IPS DF 19.7 (cell line): Measurements from ENCODE around the gene GRM8.

Experiments used
- DNase-seq: peaks from one replicate; pipeline ENCODE4 v3.0.0-alpha.2; 2013; ENCODE audit warnings: low read depth, low spot score

The GRM8 gene

GRCh38 chr7:126818393-126819196 lies 434.1 kb downstream of the GRM8 start:
- no peak for DNase-seq

GRCh38 chr7:126809188-126809587 lies 443.6 kb downstream of the GRM8 start:
- DNase-seq: no peak

GRCh38 chr7:126806614-126807013 lies 446.1 kb downstream of the GRM8 start:
- DNase-seq: no peak

GRCh38 chr7:126805351-126805750 lies 447.4 kb downstream of the GRM8 start:
- no peak for DNase-seq

- DNase-seq: no peak
Measured at GRCh38 chr7:126804604-126805003, 448.1 kb downstream of the GRM8 start.

GRCh38 chr7:126803990-126804389 lies 448.8 kb downstream of the GRM8 start:
- DNase-seq: no peak

- DNase-seq: peak; percentile 42
Measured at GRCh38 chr7:126803060-126803665, 449.6 kb downstream of the GRM8 start.

- no peak for DNase-seq
Measured at GRCh38 chr7:126801733-126802132, 451.0 kb downstream of the GRM8 start.

- no peak for DNase-seq
Measured at GRCh38 chr7:126799541-126799940, 453.2 kb downstream of the GRM8 start.

GRCh38 chr7:126792521-126792920 lies 460.2 kb downstream of the GRM8 start:
- DNase-seq: no peak

- no peak for DNase-seq
Measured at GRCh38 chr7:126791306-126791705, 461.4 kb downstream of the GRM8 start.

- no peak for DNase-seq
Measured at GRCh38 chr7:126790763-126791162, 462.0 kb downstream of the GRM8 start.

GRCh38 chr7:126783613-126784012 lies 469.1 kb downstream of the GRM8 start:
- DNase-seq: no peak

GRCh38 chr7:126780993-126781392 lies 471.7 kb downstream of the GRM8 start:
- DNase-seq: no peak

GRCh38 chr7:126778101-126778500 lies 474.6 kb downstream of the GRM8 start:
- DNase-seq: peak; percentile 2

- no peak for DNase-seq
Measured at GRCh38 chr7:126776498-126776897, 476.2 kb downstream of the GRM8 start.

- no peak for DNase-seq
Measured at GRCh38 chr7:126774077-126774476, 478.7 kb downstream of the GRM8 start.

GRCh38 chr7:126768836-126769235 lies 483.9 kb downstream of the GRM8 start:
- DNase-seq: no peak

GRCh38 chr7:126760914-126761577 lies 491.7 kb downstream of the GRM8 start:
- no peak for DNase-seq

- DNase-seq: no peak
Measured at GRCh38 chr7:126755381-126755780, 497.4 kb downstream of the GRM8 start.

- DNase-seq: no peak
Measured at GRCh38 chr7:126750207-126750911, 502.4 kb downstream of the GRM8 start.

- DNase-seq: no peak
Measured at GRCh38 chr7:126728967-126729366, 523.8 kb downstream of the GRM8 start.
